Activated CD4-positive, alpha-beta T cell treated with anti-CD3 and anti-CD28 coated beads, Interleukin-2, amount 10 ng/mL, durations not matched to agents 24 days and 14 days (primary cell): Measurements from ENCODE around the gene ALPG. TPM values are rescaled to one million over a fixed set of nuclear protein-coding genes. Genes with fewer than 3 reads are reported as not detected.
A peak's percentile ranks its signal among the peaks of the same experiment; 100 is the strongest.
"Not testable (repeated sequence)": the region's sequence is repeated elsewhere in the genome, so short reads cannot be mapped to it uniquely, and the experiment has no call there.

ENCODE experiments used
- DNase-seq: peaks from one replicate; pipeline ENCODE4 v3.0.0; 2022
- H3K27ac Mint-ChIP-seq: one replicate; pipeline ENCODE4 v1.8.0; 2022; ENCODE audit warnings: mild to moderate bottlenecking, mixed read lengths
- H3K27me3 Mint-ChIP-seq: one replicate; pipeline ENCODE4 v1.8.0; 2022; ENCODE audit warnings: mixed read lengths
- H3K36me3 Mint-ChIP-seq: one replicate; pipeline ENCODE4 v1.8.0; 2022; ENCODE audit warnings: low read depth, mild to moderate bottlenecking, mixed read lengths
- H3K4me1 Mint-ChIP-seq: one replicate; pipeline ENCODE4 v1.8.0; 2021; ENCODE audit warnings: mixed read lengths
- H3K4me3 Mint-ChIP-seq: one replicate; pipeline ENCODE4 v1.8.0; 2022; ENCODE audit warnings: mild to moderate bottlenecking, moderate library complexity, mixed read lengths
- H3K9me3 Mint-ChIP-seq: one replicate; pipeline ENCODE4 v1.8.0; 2021; ENCODE audit warnings: mixed read lengths
- intact Hi-C: fragments of 100-400 bp; cut with micrococcal nuclease; formaldehyde crosslinking; loops from one replicate; pipeline ENCODE4 v1.15.1; 2023
- total RNA-seq: library from RNA; stranded (reverse); gene quantifications from 2 replicates; pipeline ENCODE4 v1.2.3, GENCODE V29; 2022

The ALPG gene
- total RNA-seq, 1 donor from 2014 or later, result not detected

DNA sequence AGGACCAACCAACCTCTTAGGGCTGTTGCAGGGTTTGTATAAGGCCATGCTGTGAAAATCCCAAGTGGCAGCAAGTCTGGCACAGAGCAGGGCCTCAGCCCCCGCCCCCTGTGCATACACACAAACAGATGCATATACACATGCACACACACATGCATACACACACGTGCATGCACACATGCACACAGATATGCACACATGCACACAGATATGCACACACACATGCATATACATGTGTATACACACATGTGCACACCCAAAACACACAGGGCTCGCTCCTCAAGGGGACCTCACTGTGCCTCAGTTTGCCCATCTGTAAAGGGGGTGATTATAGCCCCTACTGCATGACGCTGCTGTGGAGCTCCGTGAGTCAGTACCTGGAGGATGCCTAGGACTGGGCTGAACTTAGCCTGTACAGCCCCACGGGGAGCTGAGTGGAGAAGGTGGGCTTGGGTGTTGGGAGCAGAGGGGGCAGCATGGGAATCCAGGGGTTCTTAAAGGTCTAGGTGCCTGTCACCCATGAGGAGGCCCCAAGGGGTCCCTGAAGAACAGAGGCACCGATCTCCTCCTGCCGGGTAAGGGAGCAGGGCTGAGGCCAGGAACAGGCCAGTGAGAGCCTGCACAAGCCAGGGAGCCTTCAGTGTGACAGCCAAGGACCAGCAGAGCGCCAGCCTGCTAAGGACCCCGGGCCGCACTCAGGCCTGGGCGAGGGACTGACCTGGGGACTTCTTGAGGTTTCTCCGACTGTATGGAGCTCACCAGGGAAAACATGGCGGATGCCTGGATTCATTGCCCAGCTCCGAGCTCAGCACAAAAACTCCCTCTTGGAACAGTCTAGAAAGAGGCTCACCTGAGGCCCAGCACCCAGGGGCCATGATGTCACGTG lies 25.3 kb downstream of the ALPG start:
- no peak for DNase-seq
- H3K27ac Mint-ChIP-seq, result no peak overlapping the region
- H3K36me3 Mint-ChIP-seq, result no peaks in the 10 kb centered on the region
- no peaks in the 10 kb centered on the region for H3K9me3 Mint-ChIP-seq
- no peaks in the 10 kb centered on the region for H3K4me1 Mint-ChIP-seq
- no peak overlapping the region for H3K4me3 Mint-ChIP-seq
- intact Hi-C loops, result no loop called here
- peaks cover 4% of the 10 kb centered on the region for H3K27me3 Mint-ChIP-seq

DNA sequence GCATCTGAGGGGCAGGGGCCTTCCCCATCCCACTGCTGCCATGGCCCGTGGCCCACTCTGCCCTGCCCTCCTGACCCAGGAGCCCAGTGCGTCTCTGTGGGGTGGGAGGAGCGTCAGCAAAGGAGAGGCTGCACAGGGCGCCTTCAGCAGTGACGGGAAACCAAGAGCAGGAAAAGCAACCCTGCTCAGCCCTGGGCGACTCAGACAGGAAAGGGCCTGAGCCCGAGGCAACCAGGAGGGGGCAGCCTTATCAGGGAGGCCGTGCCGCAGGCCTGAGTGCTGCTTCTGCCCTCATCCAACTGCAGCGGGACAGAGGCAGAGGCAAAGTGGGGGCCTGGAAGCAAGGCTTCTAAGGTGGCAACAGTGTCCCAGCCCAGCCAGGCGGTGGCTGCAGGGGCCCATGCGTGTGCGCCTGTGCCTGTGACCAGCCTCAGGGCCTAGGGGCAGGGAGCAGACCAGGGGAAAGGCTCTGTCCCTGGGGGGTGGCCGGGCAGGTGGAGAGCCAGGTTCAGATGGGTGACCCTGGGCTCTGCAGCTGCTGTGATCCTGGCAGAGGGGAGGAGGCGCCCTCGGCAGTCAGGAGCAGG lies 26.0 kb downstream of the ALPG start:
- no peak for DNase-seq
- intact Hi-C loops, result no loop called here
- no peaks in the 10 kb centered on the region for H3K4me1 Mint-ChIP-seq

DNA sequence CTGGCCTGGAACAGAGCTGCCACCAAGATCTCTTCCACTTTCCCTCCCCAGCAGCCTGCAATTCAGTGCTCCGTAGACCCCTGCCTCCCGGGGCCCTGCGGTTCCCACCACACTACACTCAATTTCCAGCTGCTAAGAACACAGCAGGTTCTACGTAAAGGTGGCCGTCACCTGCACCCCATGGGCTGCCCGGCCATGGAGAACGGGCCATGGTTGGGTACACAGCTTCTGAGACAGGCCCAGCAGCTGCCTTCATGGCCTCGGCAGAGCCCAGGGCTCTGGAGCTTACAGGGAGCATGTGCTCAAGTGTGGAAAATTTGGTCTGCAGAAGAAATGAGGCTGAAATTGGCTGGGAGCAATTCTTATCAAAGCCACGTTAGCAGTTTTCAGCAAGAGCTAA lies 27.0 kb downstream of the ALPG start:
- H3K9me3 Mint-ChIP-seq, DNase-seq, H3K36me3 Mint-ChIP-seq, H3K27ac Mint-ChIP-seq, intact Hi-C loops, H3K27me3 Mint-ChIP-seq, H3K4me3 Mint-ChIP-seq, H3K4me1 Mint-ChIP-seq: not testable (repeated sequence)

More for the DNA sequence above, 26.0 kb downstream of the ALPG start:
- Mint-ChIP-seq H3K27me3 (peaks cover 4% of the 10 kb centered on the region), H3K4me3 (no peak overlapping the region), H3K9me3 (no peaks in the 10 kb centered on the region), H3K36me3 (no peaks in the 10 kb centered on the region), H3K27ac (no peak overlapping the region)

DNA sequence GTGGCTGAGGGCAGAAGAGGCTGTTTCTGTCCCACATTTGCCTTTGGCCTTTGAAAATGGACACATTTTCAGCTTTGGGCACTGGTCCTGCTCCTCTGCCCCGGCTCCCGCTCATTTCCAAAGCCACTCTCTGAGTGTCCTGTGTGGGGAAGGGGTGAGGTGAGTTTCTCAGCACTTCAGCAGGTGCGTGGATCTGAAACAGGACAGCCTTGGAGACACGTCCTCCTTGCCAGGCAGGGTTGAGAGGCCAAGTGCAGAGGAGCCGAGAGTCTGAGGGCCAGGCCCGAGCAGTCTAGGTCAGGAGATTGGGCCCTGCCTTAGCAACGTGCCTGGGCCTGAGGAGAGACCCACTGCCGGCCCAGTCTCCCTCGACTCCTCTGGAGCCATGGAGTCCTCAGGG lies 27.4 kb downstream of the ALPG start:
- intact Hi-C loops, result no loop called here
- Mint-ChIP-seq H3K4me3 (no peak overlapping the region), H3K27ac (no peak overlapping the region), H3K36me3 (no peaks in the 10 kb centered on the region), H3K9me3 (no peaks in the 10 kb centered on the region), H3K4me1 (no peaks in the 10 kb centered on the region), H3K27me3 (peaks cover 4% of the 10 kb centered on the region)
- DNase-seq, result no peak

DNA sequence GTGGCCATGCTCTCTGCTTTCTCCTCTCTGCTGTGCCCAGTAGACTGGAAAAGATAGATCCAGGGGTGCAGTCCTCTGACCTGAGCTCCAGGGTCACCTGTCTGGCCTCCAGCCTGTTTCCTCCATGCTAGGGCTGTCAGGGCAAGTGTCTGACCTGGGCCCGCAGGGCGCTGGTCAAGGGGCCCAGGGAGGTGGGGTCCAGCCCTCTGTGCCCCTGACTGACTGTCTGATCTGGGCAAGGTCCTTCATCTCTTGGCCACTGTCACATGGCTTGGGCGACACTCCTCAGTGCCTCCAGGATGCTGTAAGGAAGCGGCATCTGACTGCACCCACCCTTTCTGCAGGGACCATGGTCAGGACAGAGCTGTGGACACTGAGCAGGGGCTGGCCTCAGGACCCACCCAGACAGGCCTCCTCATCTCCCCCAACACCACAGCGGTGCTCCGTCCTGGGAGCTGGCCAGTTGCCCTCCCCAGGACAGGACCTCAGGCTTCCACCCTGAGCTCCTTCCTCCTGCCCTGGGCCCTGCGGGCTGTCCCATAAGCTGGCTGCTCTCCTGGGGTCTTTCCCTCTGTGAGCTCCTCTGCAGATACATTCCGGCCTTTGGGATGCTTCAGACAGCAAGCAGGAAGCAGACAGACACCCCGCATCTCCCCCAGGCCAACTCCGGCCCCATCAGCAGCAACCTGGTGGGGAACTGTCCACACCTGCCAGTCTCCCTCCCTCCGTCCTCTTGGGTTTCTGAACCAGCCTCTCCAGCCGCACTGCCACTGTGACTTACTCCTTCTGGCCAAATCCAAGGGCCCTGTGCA lies 28.1 kb downstream of the ALPG start:
- H3K27me3 Mint-ChIP-seq, result no peaks in the 10 kb centered on the region
- H3K4me1 Mint-ChIP-seq, result no peaks in the 10 kb centered on the region
- intact Hi-C loops, result no loop called here

DNA sequence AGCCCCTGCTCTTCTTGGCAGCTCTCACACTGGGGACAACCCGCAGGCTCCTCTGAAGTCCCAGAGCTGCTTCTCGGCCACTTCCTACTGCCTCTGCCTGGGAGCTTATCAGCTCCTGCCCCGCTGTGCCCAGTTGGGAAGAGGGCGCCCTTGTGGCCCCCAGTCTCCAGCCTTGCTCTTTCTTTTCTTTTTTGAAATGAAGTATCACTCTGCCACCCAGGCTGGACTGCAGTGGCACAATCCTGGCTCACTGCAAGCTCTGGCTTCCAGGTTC lies 28.7 kb downstream of the ALPG start:
- Mint-ChIP-seq H3K36me3 (no peaks in the 10 kb centered on the region), H3K9me3 (no peaks in the 10 kb centered on the region), H3K4me1 (peaks cover 1% of the 10 kb centered on the region), H3K27me3 (no peaks in the 10 kb centered on the region), H3K27ac (no peak overlapping the region), H3K4me3 (no peak overlapping the region)
- intact Hi-C loops, result no loop called here
- no peak for DNase-seq

More for the DNA sequence above, 28.1 kb downstream of the ALPG start:
- DNase-seq, result no peak
- Mint-ChIP-seq H3K36me3 (no peaks in the 10 kb centered on the region), H3K27ac (no peak overlapping the region), H3K4me3 (no peak overlapping the region), H3K9me3 (no peaks in the 10 kb centered on the region)

DNA sequence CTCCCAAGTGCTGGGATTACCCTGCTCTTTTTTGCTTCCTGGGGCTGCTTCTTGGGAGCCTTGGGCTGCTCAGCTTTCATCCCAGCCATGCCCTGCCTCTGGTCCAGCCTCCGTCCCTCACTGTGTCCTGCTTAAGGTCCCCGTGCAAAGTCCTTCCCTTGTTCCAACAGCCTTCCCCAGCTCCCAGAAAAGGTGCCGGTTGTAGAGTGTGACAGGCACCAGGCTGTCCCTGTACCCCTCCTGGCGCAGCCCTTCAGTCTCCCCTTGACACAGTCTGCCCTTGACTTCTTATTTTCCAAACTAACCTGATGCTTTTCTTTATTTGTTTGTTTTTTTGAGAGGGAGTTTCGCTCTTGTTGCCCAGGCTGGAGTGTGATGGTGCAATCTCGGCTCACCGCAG lies 29.2 kb downstream of the ALPG start:
- Mint-ChIP-seq H3K36me3 (no peaks in the 10 kb centered on the region), H3K27ac (no peak overlapping the region), H3K4me1 (peaks cover 3% of the 10 kb centered on the region), H3K27me3 (no peaks in the 10 kb centered on the region), H3K9me3 (no peaks in the 10 kb centered on the region), H3K4me3 (no peak overlapping the region)
- DNase-seq, result no peak
- intact Hi-C loops, result no loop called here

DNA sequence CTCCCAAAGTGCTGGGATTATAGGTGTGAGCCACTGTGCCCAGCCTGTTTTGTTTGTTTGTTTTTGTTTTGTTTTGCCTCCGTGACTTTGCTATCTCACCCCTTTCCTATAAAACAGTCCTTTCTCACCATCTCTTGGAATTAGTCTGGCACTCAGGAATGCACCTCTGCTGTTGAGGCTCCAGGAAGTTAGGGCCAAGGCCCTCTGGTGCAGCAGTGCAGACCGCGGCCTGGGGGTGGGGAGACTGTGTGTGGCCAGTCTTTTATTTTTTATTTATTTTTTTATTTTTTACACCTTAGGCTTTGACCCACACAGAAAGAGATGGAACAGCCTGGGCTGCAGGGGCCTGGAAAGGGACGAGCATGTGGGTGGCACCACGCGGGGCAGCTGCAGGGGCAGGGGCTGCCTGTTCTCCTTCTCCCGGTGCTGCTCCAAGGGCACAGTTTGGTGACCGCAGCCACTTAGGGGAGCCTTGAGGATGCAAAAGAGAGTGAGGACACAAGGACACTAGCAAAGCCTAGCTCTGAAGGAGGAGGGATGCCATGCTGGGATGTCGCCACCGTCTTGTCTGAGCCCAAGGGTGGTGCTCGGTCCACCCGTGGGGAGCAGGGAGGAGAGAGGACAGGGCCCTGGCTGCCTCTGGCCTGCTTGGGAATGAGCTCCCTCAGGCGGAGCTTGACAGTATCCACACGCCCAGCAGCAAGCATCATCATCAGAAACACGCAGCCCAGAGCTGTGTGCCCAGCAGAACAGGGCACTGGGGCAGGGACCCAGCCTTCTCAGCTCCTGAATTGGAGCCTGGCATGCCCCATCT lies 29.9 kb downstream of the ALPG start:
- Mint-ChIP-seq H3K27ac (no peak overlapping the region), H3K36me3 (no peaks in the 10 kb centered on the region), H3K9me3 (no peaks in the 10 kb centered on the region), H3K27me3 (no peaks in the 10 kb centered on the region), H3K4me1 (peaks cover 3% of the 10 kb centered on the region), H3K4me3 (no peak overlapping the region)
- intact Hi-C loops, result no loop called here
- DNase-seq, result no peak

DNA sequence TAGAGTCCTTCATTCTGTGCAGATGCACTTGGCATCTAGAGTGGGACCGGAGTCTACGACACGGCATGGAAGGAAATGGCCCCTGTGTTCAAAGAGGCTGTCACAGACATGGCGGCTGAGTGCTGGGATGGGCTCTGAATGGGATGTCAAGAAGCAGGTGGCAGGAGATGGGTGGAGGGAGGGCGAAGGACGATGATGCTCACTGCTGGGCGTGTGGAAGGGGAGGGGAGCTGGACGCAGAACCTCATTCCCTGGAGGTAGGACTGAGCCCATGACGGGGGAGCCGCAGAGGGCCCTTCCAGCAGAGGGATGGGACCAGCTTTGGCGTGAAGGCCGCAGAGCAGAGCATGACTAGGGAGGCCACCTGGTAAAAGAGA lies 30.5 kb downstream of the ALPG start:
- peaks cover 3% of the 10 kb centered on the region for H3K4me1 Mint-ChIP-seq
- no peaks in the 10 kb centered on the region for H3K36me3 Mint-ChIP-seq
- H3K9me3 Mint-ChIP-seq, result no peaks in the 10 kb centered on the region
- H3K27me3 Mint-ChIP-seq, result no peaks in the 10 kb centered on the region
- no peak overlapping the region for H3K27ac Mint-ChIP-seq
- H3K4me3 Mint-ChIP-seq, result no peak overlapping the region
- intact Hi-C loops, result no loop called here
- no peak for DNase-seq

DNA sequence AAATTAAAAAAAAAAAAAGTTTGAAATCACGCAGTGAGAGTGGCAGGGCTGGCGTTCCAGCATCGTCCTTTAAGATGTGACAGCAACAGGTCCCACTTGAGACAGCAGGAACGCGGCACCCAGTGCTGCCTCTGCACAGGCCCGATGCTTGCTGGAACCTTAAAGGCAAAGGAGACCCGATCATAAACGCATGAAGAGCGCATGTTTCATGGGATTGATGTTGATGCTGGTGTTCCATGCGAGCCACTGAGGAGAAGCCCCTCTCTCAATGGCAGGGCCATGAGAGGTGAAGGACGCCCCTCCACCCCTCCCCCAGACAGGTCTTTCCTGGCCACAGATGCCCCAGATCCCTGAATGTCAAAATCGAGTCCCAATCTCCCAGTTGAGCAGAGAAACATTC lies 31.4 kb downstream of the ALPG start:
- Mint-ChIP-seq H3K4me1 (peaks cover 3% of the 10 kb centered on the region), H3K4me3 (no peak overlapping the region), H3K27ac (no peak overlapping the region), H3K27me3 (no peaks in the 10 kb centered on the region), H3K36me3 (no peaks in the 10 kb centered on the region), H3K9me3 (no peaks in the 10 kb centered on the region)
- no peak for DNase-seq
- intact Hi-C loops, result no loop called here

DNA sequence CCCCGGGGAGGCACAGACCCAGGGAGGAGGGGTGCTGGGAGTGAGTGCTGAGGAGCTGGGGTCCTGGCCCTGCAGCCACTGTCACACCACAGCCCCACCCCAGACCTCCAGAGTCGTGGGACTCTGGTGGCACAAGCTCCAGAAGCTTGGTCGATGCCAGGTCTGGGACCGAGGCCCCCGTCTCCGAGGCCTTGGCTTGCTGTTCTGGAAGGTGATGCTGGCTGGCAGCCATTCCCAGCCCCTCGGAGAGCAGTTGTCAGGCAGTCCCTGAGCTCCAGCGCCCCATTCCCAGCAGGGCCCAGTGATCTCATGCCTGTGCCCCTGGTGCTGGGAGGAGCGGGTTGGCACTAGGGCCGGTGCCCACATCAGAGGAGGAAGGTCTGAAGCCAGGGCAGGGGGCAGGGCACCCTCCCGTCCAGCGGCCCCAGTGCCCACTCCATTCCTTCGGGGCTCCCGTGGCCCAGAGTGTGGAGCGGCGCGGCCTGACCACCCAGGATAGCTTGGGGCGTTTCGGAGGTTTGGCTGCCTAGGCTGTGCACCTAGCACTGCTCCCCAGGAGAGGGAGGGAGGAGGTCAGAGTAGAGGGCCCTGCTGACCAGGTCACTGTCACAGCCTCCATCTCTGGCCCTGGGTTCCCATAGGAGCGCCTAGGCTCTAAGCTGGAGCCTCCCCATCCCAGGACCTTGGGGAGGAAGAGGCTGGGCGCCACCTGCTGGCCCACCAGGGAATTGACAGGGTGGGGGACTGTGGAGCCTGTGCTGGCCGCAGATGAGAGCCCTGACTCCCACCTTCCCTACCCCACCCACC lies 32.5 kb downstream of the ALPG start:
- Mint-ChIP-seq H3K27me3 (no peaks in the 10 kb centered on the region), H3K36me3 (no peaks in the 10 kb centered on the region), H3K4me1 (peaks cover 3% of the 10 kb centered on the region), H3K4me3 (no peak overlapping the region), H3K27ac (no peak overlapping the region), H3K9me3 (no peaks in the 10 kb centered on the region)
- intact Hi-C loops, result no loop called here
- peak; percentile 83 for DNase-seq

DNA sequence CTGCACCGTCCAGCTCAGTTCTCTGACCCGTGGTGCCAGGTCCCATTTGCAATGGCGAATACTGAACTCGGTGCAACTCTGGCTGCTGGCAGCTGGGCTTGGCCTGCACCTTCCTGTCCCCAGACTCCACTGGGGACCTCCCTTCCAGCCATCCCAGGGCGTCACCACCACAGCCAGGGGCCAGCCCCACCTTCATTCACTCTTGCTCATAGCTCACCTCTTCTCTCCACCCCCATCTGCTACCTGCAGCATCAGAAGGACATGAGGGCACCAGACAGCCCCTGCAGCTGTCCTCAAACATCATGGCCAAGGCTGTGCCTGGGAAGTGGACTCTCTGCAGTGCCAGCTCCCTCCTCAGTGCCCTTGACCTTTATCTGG lies 33.1 kb downstream of the ALPG start:
- Mint-ChIP-seq H3K9me3 (no peaks in the 10 kb centered on the region), H3K4me3 (no peak overlapping the region), H3K27me3 (no peaks in the 10 kb centered on the region), H3K27ac (no peak overlapping the region), H3K4me1 (peaks cover 3% of the 10 kb centered on the region), H3K36me3 (no peaks in the 10 kb centered on the region)
- intact Hi-C loops, result loop anchor here (1.0 to 5.0 kb wide), 3 partner anchors 104 to 533 kb away; no protein-coding TSS in a partner anchor
- DNase-seq, result no peak
